SH-SY5Y (cell line): ENCODE measurements around the gene IQCN.

Experiments used
- GATA2 ChIP-seq: IDR thresholded peaks from 2 replicates; pipeline ENCODE4 v1.6.1; 2011; ENCODE audit warnings: mild to moderate bottlenecking, low read depth, low read length
- GATA3 ChIP-seq: IDR thresholded peaks from 2 replicates; pipeline ENCODE4 v1.6.1; 2011; ENCODE audit warnings: low read depth, mild to moderate bottlenecking, low read length, moderate library complexity

DNA sequence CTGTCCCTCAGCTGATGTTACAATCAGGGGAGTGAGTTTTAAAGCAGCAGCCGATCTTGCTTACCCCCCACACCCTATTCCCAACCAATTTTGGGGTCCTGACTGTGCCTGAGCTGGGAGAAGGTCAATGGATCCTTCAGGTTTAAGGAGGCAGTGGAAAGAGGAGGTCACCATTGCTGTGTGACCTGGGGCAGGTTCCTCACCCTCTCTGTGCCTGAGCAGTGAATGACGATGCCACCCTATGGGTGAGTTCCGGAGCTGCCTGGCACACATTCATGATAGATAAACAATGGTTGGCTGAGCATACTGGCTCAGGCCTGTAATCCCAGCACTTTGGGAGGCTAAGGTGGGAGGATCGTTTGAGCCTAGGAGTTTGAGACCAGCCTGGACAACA lies 27.5 kb upstream of the IQCN start:
- TF ChIP-seq GATA3 (no peak), GATA2 (no peak)
